NCI-H2107 (cell line): ENCODE measurements around the gene NXPE2.
A peak's percentile ranks its signal among the peaks of the same experiment; 100 is the strongest.
"Not testable (repeated sequence)": the region's sequence is repeated elsewhere in the genome, so short reads cannot be mapped to it uniquely, and the experiment has no call there.

Experiments
- DNase-seq: peaks from one replicate; lab custom pipeline; 2025; lab: John Stamatoyannopoulos, UW

The NXPE2 gene

GRCh38 chr11:114678125-114679036, at the start of gene NXPE2:
NXPE2 (plus strand) TSS chr11:114678527; CDS start chr11:114678576, 49 bp downstream.
- no peak for DNase-seq

- DNase-seq = not testable (repeated sequence)
Measured at GRCh38 chr11:114631445-114631965, 46.8 kb upstream of the NXPE2 start.

- not testable (repeated sequence) for DNase-seq
Measured at GRCh38 chr11:114639440-114639839, 38.9 kb upstream of the NXPE2 start.

- DNase-seq = no peak
Measured at GRCh38 chr11:114650661-114651060, 27.7 kb upstream of the NXPE2 start.

GRCh38 chr11:114651145-114651718, 27.1 kb upstream of the NXPE2 start:
- no peak for DNase-seq

- DNase-seq = no peak
Measured at GRCh38 chr11:114653148-114653547, 25.2 kb upstream of the NXPE2 start.

- DNase-seq = no peak
Measured at GRCh38 chr11:114664641-114665040, 13.7 kb upstream of the NXPE2 start.

GRCh38 chr11:114666760-114667159, 11.6 kb upstream of the NXPE2 start:
- DNase-seq = no peak

GRCh38 chr11:114668109-114668508, 10.2 kb upstream of the NXPE2 start:
- DNase-seq = no peak

- no peak for DNase-seq
Measured at GRCh38 chr11:114673661-114674060, 4.7 kb upstream of the NXPE2 start.

- DNase-seq = no peak
Measured at GRCh38 chr11:114679505-114679904, 1.2 kb downstream of the NXPE2 start.

GRCh38 chr11:114683007-114683406, 4.7 kb downstream of the NXPE2 start:
- DNase-seq = no peak

GRCh38 chr11:114684636-114685035, 6.3 kb downstream of the NXPE2 start:
- DNase-seq = no peak

- no peak for DNase-seq
Measured at GRCh38 chr11:114685097-114685496, 6.8 kb downstream of the NXPE2 start.

- no peak for DNase-seq
Measured at GRCh38 chr11:114705280-114706024, 27.1 kb downstream of the NXPE2 start.

GRCh38 chr11:114709960-114710359, 31.6 kb downstream of the NXPE2 start:
- no peak for DNase-seq

GRCh38 chr11:114713756-114714155, 35.4 kb downstream of the NXPE2 start:
- DNase-seq = no peak

- no peak for DNase-seq
Measured at GRCh38 chr11:114719562-114719961, 41.2 kb downstream of the NXPE2 start.

GRCh38 chr11:114724916-114725524, 46.7 kb downstream of the NXPE2 start:
- no peak for DNase-seq

- DNase-seq = no peak
Measured at GRCh38 chr11:114725623-114726022, 47.3 kb downstream of the NXPE2 start.

- no peak for DNase-seq
Measured at GRCh38 chr11:114736806-114737205, 58.5 kb downstream of the NXPE2 start.

GRCh38 chr11:114738954-114739353, 60.6 kb downstream of the NXPE2 start:
- DNase-seq = peak; percentile 13
